HuH-7.5 (cell line): ENCODE measurements around the gene MOCS2.

Source experiments
- DNase-seq: peaks from one replicate; pipeline ENCODE4 v3.0.0; 2011; ENCODE audit warnings: low spot score

Gene MOCS2

DNA sequence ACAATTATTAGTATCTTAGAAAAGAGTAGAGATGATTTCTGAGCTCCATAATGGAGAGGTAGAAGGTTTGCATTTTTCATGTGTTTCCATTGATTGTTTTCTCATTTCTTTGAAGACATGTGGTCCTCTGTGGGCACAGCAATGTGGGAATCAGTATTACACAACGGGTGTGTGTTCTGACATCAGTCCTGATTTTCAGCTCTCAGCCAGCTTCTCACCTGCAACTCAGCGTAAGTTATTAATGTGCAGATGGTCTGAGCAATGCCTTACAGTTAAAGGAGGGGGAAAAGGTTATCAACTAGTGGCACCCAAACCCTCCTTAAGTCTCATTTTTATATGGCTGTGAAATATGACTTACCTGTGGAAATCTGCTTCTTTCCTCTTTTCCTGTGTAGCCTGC lies 61.3 kb downstream of the MOCS2 start:
- no peak for DNase-seq
